ENCODE results near the gene FAU.

GRCh38 chr11:65103476-65103875, 18.5 kb downstream of the FAU start:
- TF ChIP-seq CTCF (IDR thresholded peaks at IDR 0.05 in 4 of 5, conservative IDR thresholded peaks at IDR 0.05 in 1 of 5) (no peak), POLR2A (IDR thresholded peaks at IDR 0.05) (no peak)
